Measurements from ENCODE around the gene CSNK1A1L.

The CSNK1A1L gene

DNA sequence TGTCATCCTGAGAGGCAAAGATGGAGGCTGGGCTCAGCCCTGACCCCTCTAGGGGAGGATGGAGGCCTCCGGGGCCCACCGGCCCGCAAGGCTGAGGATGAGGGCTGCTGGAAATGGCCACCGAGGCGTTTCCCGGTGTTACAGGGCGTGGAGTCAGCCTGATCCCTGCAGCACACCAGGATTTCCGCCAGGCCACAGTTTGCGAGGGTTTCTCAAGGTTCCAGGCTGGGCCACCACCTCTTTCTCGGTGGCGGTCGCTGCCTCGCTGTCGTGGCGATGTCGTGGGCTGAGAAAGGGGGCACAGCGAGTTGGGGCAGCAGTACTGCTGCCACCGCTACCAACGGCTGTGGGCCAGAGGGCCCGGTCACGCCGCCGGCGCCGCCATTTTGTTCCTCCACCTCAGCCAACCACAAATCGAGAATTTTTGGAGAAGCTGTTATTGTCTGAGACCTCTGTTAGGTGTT lies at the start of gene CSNK1A1L:
Gene CSNK1A1L (minus strand): TSS at position 414 of the 464 bp plus-strand sequence. CDS start 408 bp downstream, at position 6.
- DNase-seq, result no peak

DNA sequence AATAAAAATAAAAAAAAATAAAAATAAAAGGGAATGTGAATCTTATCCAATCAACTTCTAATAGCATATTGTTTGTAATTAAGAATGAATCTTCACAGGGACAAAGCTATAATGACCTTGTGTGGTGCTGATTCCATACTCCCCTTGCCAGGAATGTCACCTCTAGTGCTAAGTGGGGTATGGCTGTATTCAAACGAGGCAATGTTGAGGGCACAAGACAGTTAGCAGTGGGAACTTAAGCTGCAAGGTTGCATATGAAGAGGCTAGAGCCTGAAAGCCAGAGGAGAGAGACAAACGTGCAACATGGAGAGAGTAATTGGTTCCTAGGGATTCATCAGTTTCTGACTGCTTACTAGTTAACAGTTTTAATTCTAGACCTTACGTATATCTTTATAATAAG lies 43.9 kb upstream of the CSNK1A1L start:
- DNase-seq, result no peak

DNA sequence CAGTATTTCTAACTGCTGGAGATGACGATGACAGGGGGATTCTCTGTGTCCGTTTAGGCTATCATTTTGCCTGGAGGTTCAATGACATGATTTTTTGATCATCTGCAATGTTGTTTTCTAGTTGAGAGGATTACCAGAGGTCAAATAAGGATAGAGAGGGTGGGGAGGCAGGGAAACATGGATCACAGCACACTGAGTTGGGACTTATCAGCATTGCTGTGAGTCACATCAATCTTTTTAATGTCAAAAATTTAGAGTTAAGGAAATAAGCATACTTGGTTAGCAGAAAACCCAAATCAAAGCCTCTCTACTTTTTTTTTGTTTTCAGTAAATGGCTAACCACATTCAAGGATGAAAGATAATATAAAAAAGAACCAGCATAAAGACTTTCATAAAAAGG lies 43.0 kb upstream of the CSNK1A1L start:
- DNase-seq, result no peak

DNA sequence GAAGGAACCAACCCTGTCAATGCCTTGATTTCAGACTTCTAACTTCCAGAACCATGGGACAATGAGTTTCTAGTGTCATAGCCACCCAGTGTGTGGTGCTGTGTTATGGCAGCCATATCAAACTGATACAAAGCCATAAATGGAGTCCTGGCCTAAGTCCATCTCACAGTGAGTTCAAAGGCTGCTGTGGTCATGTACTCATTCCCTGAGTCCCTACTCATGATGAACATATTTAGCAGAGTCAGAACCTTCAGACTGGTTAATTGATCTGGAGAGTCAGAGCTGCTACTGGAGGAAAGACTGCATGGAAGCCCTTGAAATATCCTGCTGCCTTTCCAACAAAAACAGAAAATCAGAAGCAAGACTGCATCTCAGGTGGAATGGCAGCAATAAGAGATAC lies 39.2 kb upstream of the CSNK1A1L start:
- DNase-seq, result no peak

GRCh38 chr13:37143911-37144310 lies 38.4 kb upstream of the CSNK1A1L start:
- no peak for DNase-seq

- DNase-seq, result no peak
Measured at GRCh38 chr13:37142877-37143276, 37.4 kb upstream of the CSNK1A1L start.

- DNase-seq, result no peak
Measured at GRCh38 chr13:37141011-37141410, 35.5 kb upstream of the CSNK1A1L start.

DNA sequence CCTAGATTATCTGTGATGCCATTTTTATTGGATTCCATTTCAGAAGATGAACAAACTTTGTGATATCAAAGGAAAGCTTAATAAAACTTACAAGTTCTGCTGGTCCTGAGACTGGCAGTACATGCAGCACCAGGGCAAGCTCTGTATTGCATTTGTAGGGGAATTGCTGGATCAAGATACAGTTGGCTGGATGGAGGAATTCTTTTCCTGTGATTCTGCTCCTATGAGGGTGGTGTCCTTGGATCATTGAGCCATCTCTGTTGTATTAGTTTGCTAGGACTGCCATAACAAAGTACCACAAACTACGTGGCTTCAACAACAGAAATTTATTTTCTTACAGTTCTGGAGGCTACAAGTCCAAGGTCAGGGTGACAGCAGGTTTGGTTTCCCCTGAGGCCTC lies 33.9 kb upstream of the CSNK1A1L start:
- no peak for DNase-seq

DNA sequence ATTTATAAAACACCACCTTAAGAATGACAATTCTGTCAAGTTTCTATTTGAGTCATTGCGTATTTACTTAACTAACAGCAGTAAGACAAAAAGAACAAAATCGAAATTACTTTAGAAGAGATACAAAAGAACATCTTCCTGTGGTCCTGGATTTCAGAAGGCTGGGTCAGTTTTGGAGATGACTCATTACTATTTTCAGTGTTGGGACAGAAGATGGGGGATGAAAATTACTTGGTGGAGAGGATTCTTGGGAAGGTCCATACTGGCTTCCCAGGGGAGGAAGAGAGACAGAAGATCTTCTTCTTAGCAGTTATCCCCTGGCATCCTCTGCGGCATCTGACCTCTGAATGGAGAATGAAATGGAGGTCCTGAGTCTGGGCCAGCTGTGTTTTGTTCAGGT lies 33.5 kb upstream of the CSNK1A1L start:
- no peak for DNase-seq

DNA sequence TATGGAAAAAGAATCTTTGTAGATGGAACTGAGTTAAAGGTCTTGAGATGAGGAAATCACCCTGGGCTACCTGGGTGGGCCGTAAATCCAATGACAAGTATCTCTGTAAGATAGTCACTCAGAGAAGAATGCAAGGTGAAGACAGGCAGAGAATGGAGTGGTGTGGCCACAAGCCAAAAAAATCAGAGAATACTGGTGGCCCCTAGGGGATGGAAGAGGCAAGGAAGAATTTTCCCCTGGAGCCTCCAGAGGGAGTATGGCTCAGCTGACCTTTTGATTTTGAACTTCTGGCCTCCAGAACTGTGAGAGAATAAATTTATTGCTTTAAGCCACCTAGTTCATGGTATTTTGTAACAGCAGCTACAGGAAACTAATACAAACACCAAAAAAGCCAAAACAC lies 32.7 kb upstream of the CSNK1A1L start:
- no peak for DNase-seq

DNA sequence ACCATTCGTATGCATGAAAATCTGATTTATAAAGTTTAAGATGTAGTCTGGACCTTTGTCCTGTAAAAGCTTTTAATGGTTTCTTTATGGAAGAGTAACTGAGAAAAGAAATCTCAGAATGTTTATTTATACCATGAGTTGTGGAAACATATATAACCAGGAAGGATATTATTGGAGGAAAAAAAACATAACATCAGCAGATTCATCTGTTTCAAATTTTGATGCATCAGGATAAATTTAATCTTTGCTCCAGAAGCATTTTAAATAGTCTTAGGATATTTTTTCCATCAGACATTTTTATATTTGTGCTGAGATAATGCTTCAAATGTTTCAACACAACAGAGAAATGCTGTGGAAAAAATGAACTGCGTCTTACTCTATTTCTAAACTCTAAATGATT lies 31.2 kb upstream of the CSNK1A1L start:
- no peak for DNase-seq

DNA sequence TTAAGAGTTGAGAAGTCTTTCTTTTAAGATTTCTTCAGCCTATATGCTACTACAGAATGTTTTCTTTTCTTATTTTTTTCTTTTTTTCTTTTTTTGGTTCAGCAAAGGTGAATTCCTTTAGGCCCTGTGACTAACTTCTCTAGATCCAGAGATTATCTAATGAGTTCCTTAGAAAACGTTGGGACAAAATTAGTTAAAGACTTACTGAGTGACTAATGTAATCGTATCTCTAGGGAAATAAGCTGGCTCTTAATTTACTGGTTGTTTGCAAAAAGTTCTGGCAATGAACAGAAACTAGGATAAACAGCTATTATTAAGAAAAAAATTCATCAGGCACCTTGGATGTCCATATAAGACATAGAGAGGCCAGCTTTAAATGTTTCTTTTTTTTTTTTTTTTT lies 30.7 kb upstream of the CSNK1A1L start:
- DNase-seq, result no peak

GRCh38 chr13:37134411-37135041 lies 29.1 kb upstream of the CSNK1A1L start:
- no peak for DNase-seq

GRCh38 chr13:37132211-37132610 lies 26.7 kb upstream of the CSNK1A1L start:
- DNase-seq, result no peak

DNA sequence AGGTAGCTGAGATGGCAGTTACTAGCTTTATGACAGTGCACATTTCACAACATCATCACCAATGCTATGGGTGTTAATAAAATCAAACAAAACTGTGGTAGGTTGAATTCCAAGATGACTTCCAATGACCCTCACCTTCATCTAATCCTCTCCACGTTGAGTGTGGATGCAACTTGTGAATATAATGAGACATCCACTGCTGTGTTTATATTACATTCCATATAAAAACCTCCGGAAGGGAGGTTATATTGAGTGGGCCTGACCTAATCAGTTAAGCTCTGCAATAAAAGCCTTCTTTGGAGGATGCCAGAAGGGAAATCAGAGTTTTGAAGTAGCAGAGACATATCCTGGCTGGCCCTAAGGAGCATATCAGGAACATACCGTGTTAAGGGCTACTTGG lies 25.6 kb upstream of the CSNK1A1L start:
- no peak for DNase-seq

DNA sequence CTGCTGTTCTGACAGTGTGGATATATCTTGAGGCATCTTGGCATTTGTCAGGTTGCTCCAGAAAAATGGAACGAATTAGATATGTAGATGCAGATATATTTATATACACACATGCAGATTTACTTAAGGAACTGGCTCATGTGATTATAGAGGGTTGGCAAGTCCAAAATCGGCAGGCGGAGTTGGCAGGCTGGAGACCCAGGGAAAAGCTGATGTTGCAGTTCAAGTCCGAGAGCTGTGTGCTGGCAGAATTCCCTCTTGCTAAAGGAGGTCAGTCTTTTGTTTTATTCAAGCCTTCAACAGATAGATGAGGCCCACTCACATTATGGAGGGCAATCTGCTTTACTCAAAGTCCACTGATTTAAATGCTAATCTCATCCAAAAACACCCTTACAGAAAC lies 24.4 kb upstream of the CSNK1A1L start:
- no peak for DNase-seq

GRCh38 chr13:37127691-37128241 lies 22.3 kb upstream of the CSNK1A1L start:
- no peak for DNase-seq

DNA sequence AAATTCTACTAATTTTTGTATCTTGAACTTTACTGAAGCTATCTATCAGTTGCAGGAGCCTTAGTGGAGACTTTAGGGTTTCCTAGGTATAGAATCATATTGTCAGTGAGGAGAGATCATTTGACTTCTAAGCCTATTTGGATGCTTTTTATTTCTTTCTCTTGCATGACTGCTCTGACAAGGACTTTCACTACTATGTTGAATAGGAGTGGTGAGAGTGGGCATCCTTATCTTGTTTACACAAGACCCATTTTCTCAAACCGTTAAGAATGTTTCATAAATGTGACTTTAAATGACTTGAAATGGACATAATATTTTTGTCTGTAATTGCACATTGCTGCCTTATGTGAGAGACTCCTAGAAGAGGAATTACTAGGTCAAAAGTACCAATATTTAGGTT lies 17.9 kb upstream of the CSNK1A1L start:
- no peak for DNase-seq

DNA sequence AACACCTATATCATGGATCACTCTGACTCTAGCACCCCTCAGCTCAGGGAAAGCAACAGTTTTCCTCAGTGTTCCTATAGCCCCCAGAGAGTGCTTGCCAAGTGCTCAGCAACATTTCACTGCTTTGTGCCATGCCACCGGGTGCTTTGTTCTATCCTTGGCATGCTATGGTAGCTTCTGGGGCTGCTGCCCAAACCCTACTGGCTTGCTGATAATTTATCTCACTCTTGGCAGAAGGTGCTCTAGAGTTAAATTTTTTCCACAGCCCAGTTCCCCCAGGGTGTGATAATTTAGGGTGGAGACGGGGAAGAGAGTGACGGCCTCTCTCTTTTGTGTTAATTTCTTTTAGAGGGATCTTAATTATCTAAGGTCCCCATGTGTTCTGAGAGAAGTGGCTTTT lies 12.6 kb upstream of the CSNK1A1L start:
- DNase-seq, result no peak

- DNase-seq, result no peak
Measured at GRCh38 chr13:37114250-37114649, 8.8 kb upstream of the CSNK1A1L start.

GRCh38 chr13:37113534-37113933 lies 8.1 kb upstream of the CSNK1A1L start:
- DNase-seq, result no peak

GRCh38 chr13:37109051-37109678 lies 3.7 kb upstream of the CSNK1A1L start:
- no peak for DNase-seq

- DNase-seq, result no peak
Measured at GRCh38 chr13:37107868-37108267, 2.4 kb upstream of the CSNK1A1L start.

DNA sequence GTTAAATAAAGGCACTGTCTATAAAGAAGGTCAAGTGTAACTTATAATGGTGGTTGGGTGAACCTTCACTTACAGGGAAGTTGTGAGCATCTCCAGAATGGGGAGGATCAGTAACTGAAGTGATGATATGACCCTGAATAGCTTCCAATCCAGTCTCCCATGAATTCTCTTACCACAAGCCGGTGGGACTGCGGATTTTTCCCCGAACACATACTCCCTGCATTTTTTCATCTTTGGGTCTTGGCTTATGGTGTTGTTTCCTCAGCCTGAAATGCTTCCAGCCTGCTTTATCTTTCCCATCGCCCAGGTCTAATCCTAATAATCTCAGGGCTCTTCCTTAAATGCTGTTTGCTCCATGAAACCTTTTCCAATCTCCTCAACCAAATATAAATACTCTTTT lies 2.0 kb upstream of the CSNK1A1L start:
- no peak for DNase-seq

- no peak for DNase-seq
Measured at GRCh38 chr13:37106642-37107041, 1.2 kb upstream of the CSNK1A1L start.
